Measurements from ENCODE around the gene MAGEF1.
A peak's percentile ranks its signal among the peaks of the same experiment; 100 is the strongest.

MAGEF1 gene

GRCh38 chr3:184751204-184752040 lies 39.6 kb upstream of the MAGEF1 start:
- H3K4me1 ChIP-seq (ENCODE audit: control insufficient read depth, insufficient read depth, low read length), result peaks cover 27% of the 10 kb centered on the region
- H3K27ac ChIP-seq (ENCODE audit: low read depth, low read length), result no peak overlapping the region
- no peaks in the 10 kb centered on the region for H3K27me3 ChIP-seq (ENCODE audit: control insufficient read depth, insufficient read depth, low read length)
- H3K9ac ChIP-seq (ENCODE audit: low read depth, low read length), result no peak overlapping the region
- no peaks in the 10 kb centered on the region for H3K36me3 ChIP-seq (ENCODE audit: control insufficient read depth, insufficient read depth, low read length)
- H3K4me3 ChIP-seq (ENCODE audit: low read depth, low read length), result no peak overlapping the region
- H3K9me3 ChIP-seq (ENCODE audit: control insufficient read depth, insufficient read depth, low read length), result no peaks in the 10 kb centered on the region

- H3K27ac ChIP-seq (ENCODE audit: low read depth, low read length), result no peak overlapping the region
- peaks cover 23% of the 10 kb centered on the region for H3K4me1 ChIP-seq (ENCODE audit: control insufficient read depth, insufficient read depth, low read length)
- no peaks in the 10 kb centered on the region for H3K27me3 ChIP-seq (ENCODE audit: control insufficient read depth, insufficient read depth, low read length)
- no peak overlapping the region for H3K4me3 ChIP-seq (ENCODE audit: low read depth, low read length)
- no peaks in the 10 kb centered on the region for H3K9me3 ChIP-seq (ENCODE audit: control insufficient read depth, insufficient read depth, low read length)
- no peaks in the 10 kb centered on the region for H3K36me3 ChIP-seq (ENCODE audit: control insufficient read depth, insufficient read depth, low read length)
- no peak overlapping the region for H3K9ac ChIP-seq (ENCODE audit: low read depth, low read length)
Measured at GRCh38 chr3:184750349-184751083, 38.7 kb upstream of the MAGEF1 start.

- no peak overlapping the region for H3K9ac ChIP-seq (ENCODE audit: low read depth, low read length)
- H3K4me1 ChIP-seq (ENCODE audit: control insufficient read depth, insufficient read depth, low read length), result peaks cover 24% of the 10 kb centered on the region
Measured at GRCh38 chr3:184749168-184749744, 37.4 kb upstream of the MAGEF1 start.

GRCh38 chr3:184748219-184749135 lies 36.6 kb upstream of the MAGEF1 start:
- H3K27me3 ChIP-seq (ENCODE audit: control insufficient read depth, insufficient read depth, low read length), result no peaks in the 10 kb centered on the region
- H3K9me3 ChIP-seq (ENCODE audit: control insufficient read depth, insufficient read depth, low read length), result no peaks in the 10 kb centered on the region
- H3K36me3 ChIP-seq (ENCODE audit: control insufficient read depth, insufficient read depth, low read length), result no peaks in the 10 kb centered on the region
- no peak overlapping the region for H3K4me3 ChIP-seq (ENCODE audit: low read depth, low read length)
- no peak overlapping the region for H3K9ac ChIP-seq (ENCODE audit: low read depth, low read length)
- H3K27ac ChIP-seq (ENCODE audit: low read depth, low read length), result no peak overlapping the region
- H3K4me1 ChIP-seq (ENCODE audit: control insufficient read depth, insufficient read depth, low read length), result peaks cover 24% of the 10 kb centered on the region

More at GRCh38 chr3:184749168-184749744, 37.4 kb upstream of the MAGEF1 start:
- no peaks in the 10 kb centered on the region for H3K9me3 ChIP-seq (ENCODE audit: control insufficient read depth, insufficient read depth, low read length)
- no peak overlapping the region for H3K4me3 ChIP-seq (ENCODE audit: low read depth, low read length)
- no peaks in the 10 kb centered on the region for H3K36me3 ChIP-seq (ENCODE audit: control insufficient read depth, insufficient read depth, low read length)
- no peak overlapping the region for H3K27ac ChIP-seq (ENCODE audit: low read depth, low read length)
- no peaks in the 10 kb centered on the region for H3K27me3 ChIP-seq (ENCODE audit: control insufficient read depth, insufficient read depth, low read length)

GRCh38 chr3:184746131-184747120 lies 34.6 kb upstream of the MAGEF1 start:
- Histone ChIP-seq H3K4me3 (ENCODE audit: low read depth, low read length) (no peak overlapping the region), H3K36me3 (ENCODE audit: control insufficient read depth, insufficient read depth, low read length) (no peaks in the 10 kb centered on the region), H3K27ac (ENCODE audit: low read depth, low read length) (no peak overlapping the region), H3K4me1 (ENCODE audit: control insufficient read depth, insufficient read depth, low read length) (peaks cover 18% of the 10 kb centered on the region), H3K27me3 (ENCODE audit: control insufficient read depth, insufficient read depth, low read length) (no peaks in the 10 kb centered on the region), H3K9me3 (ENCODE audit: control insufficient read depth, insufficient read depth, low read length) (no peaks in the 10 kb centered on the region), H3K9ac (ENCODE audit: low read depth, low read length) (no peak overlapping the region)

GRCh38 chr3:184745526-184745925 lies 33.7 kb upstream of the MAGEF1 start:
- H3K9me3 ChIP-seq (ENCODE audit: control insufficient read depth, insufficient read depth, low read length), result no peaks in the 10 kb centered on the region
- H3K9ac ChIP-seq (ENCODE audit: low read depth, low read length), result no peak overlapping the region
- peaks cover 11% of the 10 kb centered on the region; the same call in 1 of the 2 replicates for H3K4me1 ChIP-seq (ENCODE audit: control insufficient read depth, insufficient read depth, low read length)
- H3K27me3 ChIP-seq (ENCODE audit: control insufficient read depth, insufficient read depth, low read length), result no peaks in the 10 kb centered on the region
- no peaks in the 10 kb centered on the region for H3K36me3 ChIP-seq (ENCODE audit: control insufficient read depth, insufficient read depth, low read length)
- no peak overlapping the region for H3K4me3 ChIP-seq (ENCODE audit: low read depth, low read length)
- no peak overlapping the region for H3K27ac ChIP-seq (ENCODE audit: low read depth, low read length)

- peaks cover 8% of the 10 kb centered on the region; the same call in 1 of the 2 replicates for H3K4me1 ChIP-seq (ENCODE audit: control insufficient read depth, insufficient read depth, low read length)
- H3K9ac ChIP-seq (ENCODE audit: low read depth, low read length), result no peak overlapping the region
- no peaks in the 10 kb centered on the region for H3K36me3 ChIP-seq (ENCODE audit: control insufficient read depth, insufficient read depth, low read length)
- H3K9me3 ChIP-seq (ENCODE audit: control insufficient read depth, insufficient read depth, low read length), result no peaks in the 10 kb centered on the region
- peaks cover 4% of the 10 kb centered on the region; the same call in 1 of the 2 replicates for H3K27me3 ChIP-seq (ENCODE audit: control insufficient read depth, insufficient read depth, low read length)
- H3K27ac ChIP-seq (ENCODE audit: low read depth, low read length), result no peak overlapping the region
- H3K4me3 ChIP-seq (ENCODE audit: low read depth, low read length), result no peak overlapping the region
Measured at GRCh38 chr3:184743248-184743647, 31.4 kb upstream of the MAGEF1 start.

- Histone ChIP-seq H3K4me1 (ENCODE audit: control insufficient read depth, insufficient read depth, low read length) (peaks cover 6% of the 10 kb centered on the region; the same call in 1 of the 2 replicates), H3K27me3 (ENCODE audit: control insufficient read depth, insufficient read depth, low read length) (peaks cover 4% of the 10 kb centered on the region; the same call in 1 of the 2 replicates), H3K9ac (ENCODE audit: low read depth, low read length) (no peak overlapping the region), H3K9me3 (ENCODE audit: control insufficient read depth, insufficient read depth, low read length) (no peaks in the 10 kb centered on the region), H3K27ac (ENCODE audit: low read depth, low read length) (peak overlapping the region; percentile 2), H3K36me3 (ENCODE audit: control insufficient read depth, insufficient read depth, low read length) (no peaks in the 10 kb centered on the region), H3K4me3 (ENCODE audit: low read depth, low read length) (no peak overlapping the region)
Measured at GRCh38 chr3:184742676-184743135, 30.8 kb upstream of the MAGEF1 start.

GRCh38 chr3:184741798-184742675 lies 30.2 kb upstream of the MAGEF1 start:
- Histone ChIP-seq H3K27ac (ENCODE audit: low read depth, low read length) (peak overlapping the region; percentile 2), H3K4me1 (ENCODE audit: control insufficient read depth, insufficient read depth, low read length) (peaks cover 6% of the 10 kb centered on the region; the same call in 1 of the 2 replicates), H3K36me3 (ENCODE audit: control insufficient read depth, insufficient read depth, low read length) (no peaks in the 10 kb centered on the region), H3K9me3 (ENCODE audit: control insufficient read depth, insufficient read depth, low read length) (no peaks in the 10 kb centered on the region), H3K27me3 (ENCODE audit: control insufficient read depth, insufficient read depth, low read length) (peaks cover 4% of the 10 kb centered on the region; the same call in 1 of the 2 replicates), H3K4me3 (ENCODE audit: low read depth, low read length) (no peak overlapping the region), H3K9ac (ENCODE audit: low read depth, low read length) (no peak overlapping the region)

All from HUES48 (cell line).